Vagina (tissue), 2 donors: ENCODE measurements around the gene GNA15.

Experiments used
- POLR2A ChIP-seq, 2 donors: fragments of 450-650 bp; IDR thresholded peaks; one replicate each; pipeline ENCODE4 v1.6.1; 2017; ENCODE audit warnings: antibody characterized with exemption in 2 of 2, mild to moderate bottlenecking in 2 of 2, moderate library complexity in 2 of 2
- POLR2AphosphoS5 ChIP-seq, 2 donors: sonication (generic); formaldehyde crosslinking; IDR thresholded peaks; one replicate each; pipeline ENCODE4 v1.9.0; 2017; ENCODE audit warnings: antibody characterized with exemption in 2 of 2, mild to moderate bottlenecking in 2 of 2, low read depth in 1 of 2; ENCODE audit not compliant: insufficient read depth in 1 of 2
- TF ChIP-seq, protein P1 (sequence below), 3 experiments: fragments of 450-650 bp in 2 of 3; fragments of 200-600 bp in 1 of 3; sonication (generic) in 1 of 3; IDR thresholded peaks; one replicate each; pipeline ENCODE4 v1.5.1; 2017 to 2019; ENCODE audit warnings: antibody characterized with exemption in 3 of 3, mild to moderate bottlenecking in 2 of 3, moderate library complexity in 2 of 3

DNA sequence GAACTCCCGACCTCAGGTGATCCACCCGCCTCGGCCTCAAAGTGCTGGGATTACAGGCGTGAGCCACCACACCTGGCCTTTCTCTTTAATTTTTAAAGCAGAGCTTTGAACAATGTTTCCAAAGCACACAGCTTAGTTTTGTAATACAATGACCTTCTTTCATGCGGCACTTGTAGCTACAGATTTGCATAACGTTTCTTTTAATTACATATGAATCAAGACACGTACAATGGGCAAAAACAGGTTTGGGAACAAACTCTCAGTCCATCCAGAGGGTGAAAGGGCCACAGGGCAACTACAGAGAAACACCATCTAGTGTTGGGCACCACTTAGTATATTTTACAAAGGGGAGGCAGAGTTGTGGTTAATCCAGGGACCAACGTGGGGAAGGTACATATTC lies 23.7 kb downstream of the GNA15 start:
- TF ChIP-seq, protein P1, sequence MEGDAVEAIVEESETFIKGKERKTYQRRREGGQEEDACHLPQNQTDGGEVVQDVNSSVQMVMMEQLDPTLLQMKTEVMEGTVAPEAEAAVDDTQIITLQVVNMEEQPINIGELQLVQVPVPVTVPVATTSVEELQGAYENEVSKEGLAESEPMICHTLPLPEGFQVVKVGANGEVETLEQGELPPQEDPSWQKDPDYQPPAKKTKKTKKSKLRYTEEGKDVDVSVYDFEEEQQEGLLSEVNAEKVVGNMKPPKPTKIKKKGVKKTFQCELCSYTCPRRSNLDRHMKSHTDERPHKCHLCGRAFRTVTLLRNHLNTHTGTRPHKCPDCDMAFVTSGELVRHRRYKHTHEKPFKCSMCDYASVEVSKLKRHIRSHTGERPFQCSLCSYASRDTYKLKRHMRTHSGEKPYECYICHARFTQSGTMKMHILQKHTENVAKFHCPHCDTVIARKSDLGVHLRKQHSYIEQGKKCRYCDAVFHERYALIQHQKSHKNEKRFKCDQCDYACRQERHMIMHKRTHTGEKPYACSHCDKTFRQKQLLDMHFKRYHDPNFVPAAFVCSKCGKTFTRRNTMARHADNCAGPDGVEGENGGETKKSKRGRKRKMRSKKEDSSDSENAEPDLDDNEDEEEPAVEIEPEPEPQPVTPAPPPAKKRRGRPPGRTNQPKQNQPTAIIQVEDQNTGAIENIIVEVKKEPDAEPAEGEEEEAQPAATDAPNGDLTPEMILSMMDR (IDR thresholded peaks at IDR 0.05) = no peak
- no peak for TF ChIP-seq POLR2A (IDR thresholded peaks at IDR 0.05)
- no peak for TF ChIP-seq POLR2AphosphoS5 (IDR thresholded peaks at IDR 0.05; ENCODE audit: insufficient read depth in 1 of 2, low read depth in 1 of 2)
